GM23338 (cell line): ENCODE results near the gene CFAP300.

Experiments
- EZH2 ChIP-seq: fragments of 200-600 bp; sonication (generic); IDR thresholded peaks from one replicate; pipeline ENCODE4 v1.8.0; 2017; ENCODE audit warnings: antibody characterized with exemption, mild to moderate bottlenecking, low read depth; ENCODE audit not compliant: unreplicated experiment
- EZH2phosphoT487 ChIP-seq: fragments of 200-600 bp; sonication (generic); IDR thresholded peaks from one replicate; pipeline ENCODE4 v1.8.1; 2018; ENCODE audit warnings: antibody characterized with exemption; ENCODE audit not compliant: unreplicated experiment
- TF ChIP-seq, protein P1 (sequence below): fragments of 250-450 bp; sonication (Bioruptor Pico); IDR thresholded peaks from 2 replicates; pipeline ENCODE4 v1.5.0; 2020; ENCODE audit warnings: mild to moderate bottlenecking, moderate library complexity
- TF ChIP-seq, protein P2 (sequence below), 2 experiments: fragments of 200-600 bp in 1 of 2; sonication (generic) in 1 of 2; conservative IDR thresholded peaks; 2 replicates each; pipeline versions ENCODE4 v1.5.1 to v1.6.1; 2016 to 2017; ENCODE audit warnings: antibody characterized with exemption in 2 of 2, low read depth in 2 of 2, mild to moderate bottlenecking in 2 of 2, moderate library complexity in 1 of 2
- TF ChIP-seq, protein P3 (sequence below): IDR thresholded peaks from one replicate; pipeline ENCODE4 v1.6.1; 2018; ENCODE audit warnings: antibody characterized with exemption; ENCODE audit not compliant: unreplicated experiment
- TF ChIP-seq, protein P4 (sequence below): IDR thresholded peaks from 2 replicates; pipeline ENCODE4 v1.6.1; 2016; ENCODE audit warnings: antibody characterized with exemption

DNA sequence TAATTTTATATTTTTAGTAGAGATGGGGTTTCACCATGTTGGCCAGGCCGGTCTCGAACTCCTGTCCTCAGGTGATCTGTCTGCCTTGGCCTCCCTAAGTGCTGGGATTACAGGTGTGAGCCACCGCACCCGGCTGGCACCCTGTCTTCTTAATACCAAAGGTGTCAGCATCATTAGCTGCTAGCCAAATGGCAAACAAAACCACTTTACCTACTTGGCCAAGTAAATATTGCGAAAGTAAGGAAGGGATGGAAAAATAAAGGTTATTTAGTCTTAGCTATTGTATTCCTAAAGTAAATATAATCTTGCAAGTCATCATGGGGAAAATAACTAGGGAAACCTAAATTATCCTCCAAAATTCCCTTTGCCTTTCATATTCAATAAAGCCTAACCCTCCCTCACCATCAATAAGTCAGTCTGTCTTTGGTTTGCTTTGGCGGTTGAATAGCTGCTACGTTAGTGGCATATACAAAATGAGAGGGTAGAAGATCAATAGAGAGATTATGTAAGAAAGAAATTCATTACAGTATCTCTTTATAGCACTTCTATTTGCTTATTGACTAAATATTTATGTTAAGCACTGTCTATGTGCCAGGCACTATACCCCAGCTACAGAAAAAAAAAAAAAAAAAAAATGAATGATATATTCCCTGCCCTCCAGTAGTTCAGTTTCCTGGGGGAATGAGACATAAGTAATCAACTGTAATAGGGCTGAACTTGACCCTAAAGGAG lies 40.2 kb upstream of the CFAP300 start:
- TF ChIP-seq, protein P1, sequence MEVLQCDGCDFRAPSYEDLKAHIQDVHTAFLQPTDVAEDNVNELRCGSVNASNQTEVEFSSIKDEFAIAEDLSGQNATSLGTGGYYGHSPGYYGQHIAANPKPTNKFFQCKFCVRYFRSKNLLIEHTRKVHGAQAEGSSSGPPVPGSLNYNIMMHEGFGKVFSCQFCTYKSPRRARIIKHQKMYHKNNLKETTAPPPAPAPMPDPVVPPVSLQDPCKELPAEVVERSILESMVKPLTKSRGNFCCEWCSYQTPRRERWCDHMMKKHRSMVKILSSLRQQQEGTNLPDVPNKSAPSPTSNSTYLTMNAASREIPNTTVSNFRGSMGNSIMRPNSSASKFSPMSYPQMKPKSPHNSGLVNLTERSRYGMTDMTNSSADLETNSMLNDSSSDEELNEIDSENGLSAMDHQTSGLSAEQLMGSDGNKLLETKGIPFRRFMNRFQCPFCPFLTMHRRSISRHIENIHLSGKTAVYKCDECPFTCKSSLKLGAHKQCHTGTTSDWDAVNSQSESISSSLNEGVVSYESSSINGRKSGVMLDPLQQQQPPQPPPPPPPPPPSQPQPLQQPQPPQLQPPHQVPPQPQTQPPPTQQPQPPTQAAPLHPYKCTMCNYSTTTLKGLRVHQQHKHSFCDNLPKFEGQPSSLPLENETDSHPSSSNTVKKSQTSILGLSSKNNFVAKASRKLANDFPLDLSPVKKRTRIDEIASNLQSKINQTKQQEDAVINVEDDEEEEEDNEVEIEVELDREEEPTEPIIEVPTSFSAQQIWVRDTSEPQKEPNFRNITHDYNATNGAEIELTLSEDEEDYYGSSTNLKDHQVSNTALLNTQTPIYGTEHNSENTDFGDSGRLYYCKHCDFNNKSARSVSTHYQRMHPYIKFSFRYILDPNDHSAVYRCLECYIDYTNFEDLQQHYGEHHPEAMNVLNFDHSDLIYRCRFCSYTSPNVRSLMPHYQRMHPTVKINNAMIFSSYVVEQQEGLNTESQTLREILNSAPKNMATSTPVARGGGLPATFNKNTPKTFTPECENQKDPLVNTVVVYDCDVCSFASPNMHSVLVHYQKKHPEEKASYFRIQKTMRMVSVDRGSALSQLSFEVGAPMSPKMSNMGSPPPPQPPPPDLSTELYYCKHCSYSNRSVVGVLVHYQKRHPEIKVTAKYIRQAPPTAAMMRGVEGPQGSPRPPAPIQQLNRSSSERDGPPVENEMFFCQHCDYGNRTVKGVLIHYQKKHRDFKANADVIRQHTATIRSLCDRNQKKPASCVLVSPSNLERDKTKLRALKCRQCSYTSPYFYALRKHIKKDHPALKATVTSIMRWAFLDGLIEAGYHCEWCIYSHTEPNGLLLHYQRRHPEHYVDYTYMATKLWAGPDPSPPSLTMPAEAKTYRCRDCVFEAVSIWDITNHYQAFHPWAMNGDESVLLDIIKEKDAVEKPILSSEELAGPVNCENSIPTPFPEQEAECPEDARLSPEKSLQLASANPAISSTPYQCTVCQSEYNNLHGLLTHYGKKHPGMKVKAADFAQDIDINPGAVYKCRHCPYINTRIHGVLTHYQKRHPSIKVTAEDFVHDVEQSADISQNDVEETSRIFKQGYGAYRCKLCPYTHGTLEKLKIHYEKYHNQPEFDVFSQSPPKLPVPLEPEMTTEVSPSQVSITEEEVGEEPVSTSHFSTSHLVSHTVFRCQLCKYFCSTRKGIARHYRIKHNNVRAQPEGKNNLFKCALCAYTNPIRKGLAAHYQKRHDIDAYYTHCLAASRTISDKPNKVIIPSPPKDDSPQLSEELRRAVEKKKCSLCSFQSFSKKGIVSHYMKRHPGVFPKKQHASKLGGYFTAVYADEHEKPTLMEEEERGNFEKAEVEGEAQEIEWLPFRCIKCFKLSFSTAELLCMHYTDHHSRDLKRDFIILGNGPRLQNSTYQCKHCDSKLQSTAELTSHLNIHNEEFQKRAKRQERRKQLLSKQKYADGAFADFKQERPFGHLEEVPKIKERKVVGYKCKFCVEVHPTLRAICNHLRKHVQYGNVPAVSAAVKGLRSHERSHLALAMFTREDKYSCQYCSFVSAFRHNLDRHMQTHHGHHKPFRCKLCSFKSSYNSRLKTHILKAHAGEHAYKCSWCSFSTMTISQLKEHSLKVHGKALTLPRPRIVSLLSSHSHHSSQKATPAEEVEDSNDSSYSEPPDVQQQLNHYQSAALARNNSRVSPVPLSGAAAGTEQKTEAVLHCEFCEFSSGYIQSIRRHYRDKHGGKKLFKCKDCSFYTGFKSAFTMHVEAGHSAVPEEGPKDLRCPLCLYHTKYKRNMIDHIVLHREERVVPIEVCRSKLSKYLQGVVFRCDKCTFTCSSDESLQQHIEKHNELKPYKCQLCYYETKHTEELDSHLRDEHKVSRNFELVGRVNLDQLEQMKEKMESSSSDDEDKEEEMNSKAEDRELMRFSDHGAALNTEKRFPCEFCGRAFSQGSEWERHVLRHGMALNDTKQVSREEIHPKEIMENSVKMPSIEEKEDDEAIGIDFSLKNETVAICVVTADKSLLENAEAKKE: no peak
- TF ChIP-seq EZH2: no peak
- TF ChIP-seq, protein P2, sequence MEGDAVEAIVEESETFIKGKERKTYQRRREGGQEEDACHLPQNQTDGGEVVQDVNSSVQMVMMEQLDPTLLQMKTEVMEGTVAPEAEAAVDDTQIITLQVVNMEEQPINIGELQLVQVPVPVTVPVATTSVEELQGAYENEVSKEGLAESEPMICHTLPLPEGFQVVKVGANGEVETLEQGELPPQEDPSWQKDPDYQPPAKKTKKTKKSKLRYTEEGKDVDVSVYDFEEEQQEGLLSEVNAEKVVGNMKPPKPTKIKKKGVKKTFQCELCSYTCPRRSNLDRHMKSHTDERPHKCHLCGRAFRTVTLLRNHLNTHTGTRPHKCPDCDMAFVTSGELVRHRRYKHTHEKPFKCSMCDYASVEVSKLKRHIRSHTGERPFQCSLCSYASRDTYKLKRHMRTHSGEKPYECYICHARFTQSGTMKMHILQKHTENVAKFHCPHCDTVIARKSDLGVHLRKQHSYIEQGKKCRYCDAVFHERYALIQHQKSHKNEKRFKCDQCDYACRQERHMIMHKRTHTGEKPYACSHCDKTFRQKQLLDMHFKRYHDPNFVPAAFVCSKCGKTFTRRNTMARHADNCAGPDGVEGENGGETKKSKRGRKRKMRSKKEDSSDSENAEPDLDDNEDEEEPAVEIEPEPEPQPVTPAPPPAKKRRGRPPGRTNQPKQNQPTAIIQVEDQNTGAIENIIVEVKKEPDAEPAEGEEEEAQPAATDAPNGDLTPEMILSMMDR (conservative IDR thresholded peaks at IDR 0.05; ENCODE audit: low read depth in 2 of 2): no peak
- no peak for TF ChIP-seq EZH2phosphoT487
- TF ChIP-seq, protein P3, sequence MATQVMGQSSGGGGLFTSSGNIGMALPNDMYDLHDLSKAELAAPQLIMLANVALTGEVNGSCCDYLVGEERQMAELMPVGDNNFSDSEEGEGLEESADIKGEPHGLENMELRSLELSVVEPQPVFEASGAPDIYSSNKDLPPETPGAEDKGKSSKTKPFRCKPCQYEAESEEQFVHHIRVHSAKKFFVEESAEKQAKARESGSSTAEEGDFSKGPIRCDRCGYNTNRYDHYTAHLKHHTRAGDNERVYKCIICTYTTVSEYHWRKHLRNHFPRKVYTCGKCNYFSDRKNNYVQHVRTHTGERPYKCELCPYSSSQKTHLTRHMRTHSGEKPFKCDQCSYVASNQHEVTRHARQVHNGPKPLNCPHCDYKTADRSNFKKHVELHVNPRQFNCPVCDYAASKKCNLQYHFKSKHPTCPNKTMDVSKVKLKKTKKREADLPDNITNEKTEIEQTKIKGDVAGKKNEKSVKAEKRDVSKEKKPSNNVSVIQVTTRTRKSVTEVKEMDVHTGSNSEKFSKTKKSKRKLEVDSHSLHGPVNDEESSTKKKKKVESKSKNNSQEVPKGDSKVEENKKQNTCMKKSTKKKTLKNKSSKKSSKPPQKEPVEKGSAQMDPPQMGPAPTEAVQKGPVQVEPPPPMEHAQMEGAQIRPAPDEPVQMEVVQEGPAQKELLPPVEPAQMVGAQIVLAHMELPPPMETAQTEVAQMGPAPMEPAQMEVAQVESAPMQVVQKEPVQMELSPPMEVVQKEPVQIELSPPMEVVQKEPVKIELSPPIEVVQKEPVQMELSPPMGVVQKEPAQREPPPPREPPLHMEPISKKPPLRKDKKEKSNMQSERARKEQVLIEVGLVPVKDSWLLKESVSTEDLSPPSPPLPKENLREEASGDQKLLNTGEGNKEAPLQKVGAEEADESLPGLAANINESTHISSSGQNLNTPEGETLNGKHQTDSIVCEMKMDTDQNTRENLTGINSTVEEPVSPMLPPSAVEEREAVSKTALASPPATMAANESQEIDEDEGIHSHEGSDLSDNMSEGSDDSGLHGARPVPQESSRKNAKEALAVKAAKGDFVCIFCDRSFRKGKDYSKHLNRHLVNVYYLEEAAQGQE: no peak
- TF ChIP-seq, protein P4, sequence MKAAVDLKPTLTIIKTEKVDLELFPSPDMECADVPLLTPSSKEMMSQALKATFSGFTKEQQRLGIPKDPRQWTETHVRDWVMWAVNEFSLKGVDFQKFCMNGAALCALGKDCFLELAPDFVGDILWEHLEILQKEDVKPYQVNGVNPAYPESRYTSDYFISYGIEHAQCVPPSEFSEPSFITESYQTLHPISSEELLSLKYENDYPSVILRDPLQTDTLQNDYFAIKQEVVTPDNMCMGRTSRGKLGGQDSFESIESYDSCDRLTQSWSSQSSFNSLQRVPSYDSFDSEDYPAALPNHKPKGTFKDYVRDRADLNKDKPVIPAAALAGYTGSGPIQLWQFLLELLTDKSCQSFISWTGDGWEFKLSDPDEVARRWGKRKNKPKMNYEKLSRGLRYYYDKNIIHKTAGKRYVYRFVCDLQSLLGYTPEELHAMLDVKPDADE: no peak
